Hypothalamus (tissue), 51 donors: Measurements from ENCODE around the gene RFX3.

Experiments used
- DNase-seq, 51 donors: peaks; one replicate each; lab custom pipeline; 2025; lab: John Stamatoyannopoulos, UW

Gene RFX3

DNA sequence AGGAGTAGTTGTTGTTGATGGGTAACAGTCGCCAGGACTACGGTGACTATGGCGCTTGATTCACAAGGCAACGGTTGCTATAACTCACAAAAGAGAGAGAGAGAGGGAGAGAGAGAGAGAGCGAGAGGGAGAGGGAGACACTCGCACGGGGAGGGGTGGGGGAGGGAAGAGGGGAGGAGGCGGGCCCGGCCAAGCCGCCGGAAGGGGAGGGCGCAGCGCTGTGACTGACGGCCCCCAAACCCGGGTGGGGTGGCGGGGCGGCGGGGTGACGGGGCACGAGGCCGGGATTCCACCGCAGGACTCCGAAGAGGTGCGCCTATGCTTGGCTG is at the start of gene RFX3:
Gene RFX3, minus strand, starts transcription at position 166 of the 329 bp plus-strand sequence. CDS start 130,413 bp downstream, outside the sequence.
- peak in 50 of 51 donors; percentile 57 to 95 (median 86) for DNase-seq

DNA sequence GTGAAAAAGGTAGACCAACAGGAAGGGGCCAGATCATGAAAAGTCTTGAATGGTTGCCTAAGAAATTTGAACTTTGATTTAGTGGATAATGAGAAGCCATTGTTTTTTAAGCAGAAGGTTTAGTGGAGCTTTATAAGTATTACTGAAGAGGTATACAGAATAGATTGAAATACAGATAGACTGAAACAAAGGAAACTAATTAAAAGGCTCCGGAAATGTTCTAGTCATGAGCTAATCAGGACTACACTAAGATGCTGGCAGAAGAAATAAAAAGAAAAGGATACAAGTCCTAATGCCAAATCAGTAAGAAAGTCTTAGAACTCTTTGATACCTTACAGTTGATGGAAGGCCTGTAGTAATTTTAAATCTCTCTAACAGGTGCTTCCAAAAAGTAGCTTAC is 45.7 kb upstream of the RFX3 start:
- DNase-seq: no peak

DNA sequence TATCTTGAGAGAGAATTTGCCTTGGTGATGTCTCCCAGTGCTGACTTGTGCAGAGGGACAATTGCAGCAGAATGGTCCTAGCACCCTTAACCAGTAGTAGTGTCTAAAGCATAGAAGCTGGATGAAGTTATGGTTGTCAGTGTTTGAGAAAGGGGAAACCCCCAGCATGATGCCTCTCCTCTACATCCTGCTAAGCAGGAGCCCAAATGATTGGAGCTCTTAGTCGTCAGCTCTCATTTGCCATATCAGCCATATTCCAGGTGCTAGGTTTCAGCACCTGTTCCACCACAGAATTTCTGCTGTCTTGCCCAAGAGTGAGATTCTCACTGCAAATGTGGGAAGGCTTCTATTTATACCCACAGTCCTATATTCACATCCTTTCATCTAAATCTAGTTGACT is 43.7 kb upstream of the RFX3 start:
- no peak for DNase-seq

DNA sequence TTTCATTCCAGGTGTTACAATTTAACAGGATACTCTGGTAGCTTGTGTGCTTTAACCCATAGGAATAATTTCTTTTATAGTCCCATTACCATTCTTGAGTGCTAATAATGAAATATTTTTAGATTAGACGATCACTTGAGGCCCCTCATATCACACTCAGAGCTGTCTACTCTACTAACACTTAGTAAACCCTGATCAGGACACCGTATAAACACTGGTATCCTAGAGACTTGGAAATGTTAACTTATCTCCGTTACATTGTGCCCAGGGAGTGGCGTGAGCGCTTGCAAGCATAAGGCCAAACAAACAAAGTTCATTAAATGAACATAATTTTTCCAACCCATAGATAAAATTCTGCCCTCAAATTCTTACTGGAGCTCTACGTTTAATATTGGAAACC is 42.2 kb upstream of the RFX3 start:
- DNase-seq: no peak

DNA sequence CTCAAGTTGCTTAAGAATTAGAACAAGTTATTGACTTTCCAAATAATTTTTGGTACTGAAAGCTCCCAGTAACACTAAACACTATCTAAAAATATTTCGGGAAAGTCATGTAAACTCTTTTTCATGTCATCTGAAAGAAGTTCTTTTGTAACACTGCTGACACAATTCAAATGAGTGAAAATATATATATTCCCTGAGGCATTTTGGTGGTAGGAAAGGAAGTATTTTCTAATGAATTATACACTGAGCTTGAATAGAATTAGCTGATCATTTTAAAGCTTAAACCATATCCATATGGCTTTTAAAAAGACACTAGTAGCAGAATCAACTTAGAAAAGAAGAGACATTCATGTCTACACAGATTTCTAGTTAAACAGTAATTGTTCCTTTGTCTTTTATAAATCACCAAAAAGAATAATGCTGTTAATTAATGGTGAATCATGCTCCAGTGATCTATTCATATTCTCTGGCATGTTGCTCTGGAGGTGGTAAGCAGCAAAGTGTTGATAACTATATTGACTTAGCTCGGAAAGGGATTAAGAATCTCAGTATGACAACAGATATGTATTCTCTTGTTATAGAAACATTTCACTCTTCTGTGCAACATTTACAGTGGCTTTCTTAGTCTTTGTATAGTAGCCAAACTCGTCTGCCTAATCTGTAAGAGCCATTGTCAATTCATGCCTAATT is 27.4 kb upstream of the RFX3 start:
- DNase-seq: no peak

DNA sequence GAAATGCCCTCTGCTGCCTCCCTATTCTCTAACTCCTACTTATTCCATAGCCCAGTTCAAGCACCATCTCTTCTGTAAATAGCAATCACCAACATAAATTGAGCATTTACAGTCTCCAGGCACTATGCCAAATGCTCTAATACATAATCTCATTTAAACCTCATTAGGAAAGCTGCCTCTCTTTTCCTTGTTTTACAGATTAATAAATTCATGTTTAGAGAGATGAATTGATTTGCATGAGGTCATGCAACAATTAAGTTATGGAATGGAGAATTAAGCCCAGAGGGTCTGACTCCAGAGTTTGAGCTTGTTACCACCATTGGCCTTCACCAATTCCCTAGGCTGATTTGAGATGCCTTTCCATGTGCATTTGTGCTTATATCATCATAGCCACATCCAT is 23.4 kb upstream of the RFX3 start:
- no peak for DNase-seq

DNA sequence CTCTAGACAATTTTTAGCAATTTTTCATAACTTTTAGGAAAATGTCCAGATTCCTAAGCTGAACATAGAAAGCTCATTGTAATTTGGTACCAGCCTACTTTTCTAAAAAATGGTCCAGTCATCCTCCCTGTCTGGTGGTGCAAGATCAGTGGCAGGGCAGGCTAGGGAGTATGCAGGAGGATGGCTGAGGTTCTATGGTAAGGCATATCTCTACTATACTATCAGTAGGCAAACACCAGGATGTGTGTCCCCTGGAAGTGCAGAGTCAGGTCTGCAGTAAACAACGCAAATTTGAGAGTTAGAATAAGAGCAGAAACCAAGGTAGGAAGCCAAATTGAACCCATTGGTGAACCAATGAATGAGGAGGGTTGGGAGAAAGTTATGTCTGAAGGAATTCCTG is 22.8 kb upstream of the RFX3 start:
- DNase-seq: no peak

DNA sequence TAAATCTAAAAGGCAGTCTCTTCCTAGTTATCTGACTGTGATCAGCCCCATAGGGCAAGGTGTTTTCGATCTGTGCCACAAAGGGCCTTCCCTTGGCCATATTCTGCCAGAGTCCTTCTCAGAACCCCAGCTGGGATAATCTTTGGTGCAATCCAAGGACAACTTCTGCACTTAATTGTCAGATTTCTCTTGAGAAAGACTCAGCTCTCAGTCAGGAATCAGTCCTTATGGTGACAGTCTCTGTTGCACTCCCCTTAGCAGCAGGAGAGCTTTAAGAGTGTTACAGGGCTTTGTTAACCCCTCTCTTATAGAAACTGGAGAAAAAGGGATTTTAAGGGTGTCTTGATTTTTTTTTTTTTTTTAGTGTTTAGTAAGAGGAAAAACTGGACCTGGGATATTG is 15.4 kb upstream of the RFX3 start:
- no peak for DNase-seq

DNA sequence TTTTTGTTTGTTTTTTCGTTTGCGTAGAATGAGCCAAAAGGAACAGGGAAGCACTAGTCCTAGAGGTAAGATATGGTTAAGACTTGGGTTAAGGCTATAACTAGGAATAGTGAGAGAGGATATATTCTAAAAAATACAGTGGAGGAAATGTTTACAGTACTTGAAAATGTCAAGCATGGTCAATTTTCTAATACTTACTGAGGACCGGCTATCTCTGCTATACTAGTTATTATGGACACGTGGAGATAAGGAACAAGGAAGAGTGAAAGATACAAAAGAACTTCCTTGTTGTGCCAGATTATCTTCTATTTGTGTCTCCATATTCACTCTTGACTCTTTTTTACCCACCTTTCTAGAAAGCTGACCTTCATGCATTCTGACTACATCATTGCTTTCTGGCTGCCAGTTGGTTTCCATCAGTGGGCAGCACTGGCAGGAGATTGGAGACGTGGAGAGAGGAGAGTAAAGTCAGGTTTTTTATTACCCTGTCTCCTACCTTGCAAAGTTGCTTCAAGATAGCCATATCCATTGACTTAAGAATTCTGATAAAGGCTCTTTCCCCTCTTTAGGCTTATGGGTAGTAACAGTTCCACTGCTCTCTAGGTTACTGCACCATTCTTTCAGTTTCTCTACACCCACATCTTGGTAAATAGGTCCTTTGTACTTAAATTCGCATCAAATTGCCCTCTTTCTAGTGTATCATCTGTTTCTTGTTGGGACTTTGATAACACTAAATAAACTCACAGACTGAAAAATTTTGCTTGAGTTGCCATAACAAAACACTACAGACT is 9.0 kb upstream of the RFX3 start:
- DNase-seq: no peak

DNA sequence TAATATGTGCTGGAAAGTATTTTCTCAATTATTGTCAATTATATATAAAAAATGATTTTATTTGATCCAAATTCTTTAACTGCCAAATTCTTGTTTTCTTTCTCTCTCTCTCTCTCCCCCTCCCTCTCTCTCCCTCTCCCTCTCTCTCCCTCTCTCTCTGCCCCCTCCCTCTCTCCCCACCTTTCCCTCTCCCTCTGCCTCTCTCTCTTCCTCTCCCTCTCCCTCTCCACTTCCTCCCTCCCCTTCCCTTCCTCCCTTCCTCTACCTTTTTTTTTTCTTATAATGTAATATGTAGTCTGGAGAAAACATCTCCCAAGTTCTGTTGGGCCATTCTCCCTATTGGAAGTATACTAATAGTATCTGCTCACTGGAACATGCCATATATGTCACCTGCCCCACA is 6.4 kb upstream of the RFX3 start:
- no peak for DNase-seq

DNA sequence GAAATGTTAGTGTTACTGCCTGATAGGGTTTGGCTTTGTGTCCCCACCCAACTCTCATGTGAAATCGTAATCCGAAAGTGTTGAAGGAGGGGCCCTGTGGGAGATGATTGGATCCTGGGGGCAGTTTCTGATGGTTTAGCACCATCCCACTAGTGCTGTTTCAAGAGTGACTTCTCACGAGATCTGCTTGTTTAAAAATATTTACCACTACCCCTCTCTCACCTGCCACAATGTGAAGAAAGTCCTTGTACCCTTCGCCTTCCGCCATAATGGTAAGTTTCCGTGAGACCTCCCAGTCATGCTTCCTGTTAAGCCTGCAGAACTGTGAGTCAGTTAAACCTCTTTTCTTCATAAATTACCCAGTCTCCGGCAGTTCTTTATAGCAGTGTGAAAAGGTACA is 2.6 kb upstream of the RFX3 start:
- DNase-seq: no peak

DNA sequence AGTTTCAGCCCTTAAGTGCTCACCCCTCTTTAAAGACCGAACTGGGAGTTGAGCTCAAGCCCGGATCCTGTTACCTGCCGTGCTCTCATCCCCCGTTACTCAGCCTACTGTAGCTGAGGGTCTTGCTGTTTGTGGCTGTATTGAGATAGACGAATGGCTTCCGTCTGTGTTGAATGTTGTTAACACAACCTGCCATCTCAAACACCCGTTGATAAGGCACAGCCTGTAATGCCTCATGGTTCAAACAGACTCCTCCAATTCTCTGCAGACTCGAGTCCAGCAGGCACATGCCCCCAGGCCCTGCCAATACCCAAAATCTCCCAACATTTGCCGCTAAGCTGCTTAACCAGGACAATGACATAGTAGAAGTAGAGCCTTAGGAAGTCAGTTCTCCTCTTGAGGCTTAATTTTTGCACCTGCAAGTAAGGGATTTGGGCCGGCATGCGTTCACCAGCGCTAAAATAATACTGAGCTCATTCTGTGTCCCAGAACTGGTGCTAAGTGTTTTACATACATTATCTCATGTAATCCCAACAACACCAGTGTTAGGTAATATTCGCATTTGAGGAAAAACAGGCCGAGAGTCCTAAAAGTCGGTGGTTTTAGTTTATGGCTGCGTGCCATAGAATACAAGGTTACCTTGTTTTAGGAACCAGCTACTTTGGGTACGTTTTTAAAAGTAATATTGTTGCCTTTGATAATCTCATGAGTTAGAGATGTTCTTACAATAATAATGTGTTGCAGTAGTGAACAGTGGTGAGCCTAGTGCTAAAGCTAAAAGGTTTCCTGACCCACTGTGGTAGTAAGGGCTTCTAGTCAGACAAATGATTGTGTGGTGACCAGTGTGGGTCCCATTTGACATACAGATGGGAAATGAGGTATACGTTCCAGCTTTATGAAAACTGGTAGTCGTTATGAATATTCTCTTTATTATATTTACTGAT is 1.5 kb upstream of the RFX3 start:
- DNase-seq: peak in 17 of 51 donors; percentile 1 to 79 (median 42)

DNA sequence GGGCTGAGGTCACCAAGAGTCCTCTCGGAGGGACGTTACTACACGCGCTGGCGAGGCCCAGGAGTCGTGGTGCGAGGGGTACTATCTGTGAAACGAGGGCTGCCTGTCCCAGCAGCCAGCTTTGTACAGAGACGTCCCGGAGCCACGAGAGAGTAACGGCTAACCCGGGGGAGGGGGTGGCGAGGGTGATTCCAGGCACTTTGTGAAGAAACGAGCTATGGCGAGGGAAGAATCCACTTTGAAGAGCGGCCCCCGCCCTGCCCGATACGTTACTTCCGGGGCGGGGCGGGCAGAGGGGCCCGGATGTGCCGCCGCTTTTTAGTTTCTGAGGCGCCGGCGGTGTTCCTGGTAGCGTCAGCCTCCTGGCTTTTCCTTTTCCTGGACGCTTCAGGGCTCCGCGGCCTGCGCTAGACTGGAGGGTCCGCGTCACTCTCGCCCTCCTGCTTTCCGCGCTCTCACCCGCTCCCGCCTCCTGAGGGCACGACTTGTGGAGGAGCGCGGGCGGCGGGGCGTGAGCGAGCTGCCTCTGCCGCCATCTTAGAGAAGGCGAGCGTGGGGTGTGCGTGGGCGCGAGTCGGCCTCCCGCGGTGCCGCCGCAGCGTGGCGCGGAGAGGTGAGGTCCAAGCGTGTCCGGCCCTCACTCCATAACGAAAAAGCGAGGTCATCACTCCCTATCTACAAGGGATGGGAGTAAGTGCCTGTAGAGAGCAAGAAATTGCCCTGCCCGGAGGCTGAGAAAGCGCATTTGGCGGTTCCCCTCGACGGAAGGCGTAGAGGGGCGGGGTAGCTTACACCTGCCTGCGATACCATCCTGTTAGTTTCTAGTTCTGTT is 580 bp upstream of the RFX3 start:
- peak; percentile 38 to 95 (median 84) for DNase-seq

DNA sequence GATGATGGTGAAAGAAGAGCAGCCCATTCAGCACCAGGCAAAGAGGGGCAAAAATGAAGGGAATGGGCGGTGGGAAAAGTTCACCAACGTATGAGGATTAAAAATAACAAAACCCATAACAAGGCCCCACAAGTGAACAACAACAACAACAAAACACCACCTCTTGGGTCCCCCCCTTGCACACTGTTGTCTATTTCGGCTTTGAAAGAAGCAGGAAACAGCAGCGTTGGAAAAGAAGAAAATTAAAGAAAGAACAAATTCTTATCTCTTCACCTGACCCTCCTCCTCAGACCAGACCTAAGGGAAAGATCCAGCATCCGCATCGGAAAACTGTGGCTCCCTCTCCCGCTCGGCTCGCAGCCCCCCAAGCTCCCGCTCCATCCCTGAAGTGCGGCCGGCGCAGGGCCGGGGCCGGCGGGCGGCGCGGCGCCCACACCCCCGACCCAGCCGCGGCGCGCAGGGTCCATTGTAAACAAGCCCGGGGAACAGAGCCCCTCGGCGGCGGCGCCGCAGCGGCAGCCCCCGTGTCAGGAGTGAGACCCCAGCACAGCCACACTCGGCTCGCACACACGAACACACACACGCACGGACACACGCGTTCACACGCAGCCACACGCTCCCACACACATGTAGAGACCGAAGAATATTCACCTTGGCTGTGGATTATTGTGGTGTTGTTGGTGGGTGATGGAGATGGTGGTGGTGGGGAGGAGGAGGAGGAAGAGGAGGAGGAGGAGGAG is 535 bp downstream of the RFX3 start:
- peak in 21 of 51 donors; percentile 33 to 76 (median 52) for DNase-seq

DNA sequence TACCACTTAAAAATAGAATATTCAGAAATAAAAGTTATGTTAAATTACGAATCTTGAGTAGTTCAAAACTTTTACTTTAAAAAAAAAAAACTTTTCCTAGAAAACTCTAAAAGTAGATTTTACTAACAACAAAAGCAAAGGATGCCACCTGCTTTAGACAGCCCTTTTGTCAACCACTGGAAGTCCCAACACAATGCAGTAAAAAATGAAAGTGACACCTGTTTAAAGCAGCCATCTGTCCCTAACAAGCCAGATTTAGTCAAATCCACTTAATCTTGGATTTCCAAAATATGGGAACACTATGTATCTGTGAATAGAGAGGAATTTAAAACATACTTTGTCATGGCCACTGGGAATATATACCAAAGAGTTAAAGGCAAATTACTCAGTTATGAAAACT is 3.8 kb downstream of the RFX3 start:
- DNase-seq: no peak

DNA sequence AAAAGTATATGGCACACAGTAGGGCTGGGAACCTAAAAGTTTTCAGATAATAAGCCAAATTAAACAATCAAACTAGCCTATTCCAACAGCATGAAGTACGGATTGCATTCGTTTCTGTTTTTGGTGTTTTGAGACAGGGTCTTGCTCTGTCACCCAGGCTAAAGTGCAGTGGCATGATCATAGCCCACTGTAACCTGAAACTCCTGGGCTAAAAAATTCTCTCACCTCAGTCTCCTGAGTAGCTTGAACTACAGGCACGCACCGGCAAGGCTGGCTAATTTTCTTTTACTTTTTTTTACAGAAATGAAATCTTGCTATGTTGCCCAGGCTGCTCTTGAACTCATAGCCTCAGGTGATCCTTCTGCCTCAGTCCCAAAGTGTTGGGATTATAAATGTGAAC is 5.2 kb downstream of the RFX3 start:
- no peak for DNase-seq

DNA sequence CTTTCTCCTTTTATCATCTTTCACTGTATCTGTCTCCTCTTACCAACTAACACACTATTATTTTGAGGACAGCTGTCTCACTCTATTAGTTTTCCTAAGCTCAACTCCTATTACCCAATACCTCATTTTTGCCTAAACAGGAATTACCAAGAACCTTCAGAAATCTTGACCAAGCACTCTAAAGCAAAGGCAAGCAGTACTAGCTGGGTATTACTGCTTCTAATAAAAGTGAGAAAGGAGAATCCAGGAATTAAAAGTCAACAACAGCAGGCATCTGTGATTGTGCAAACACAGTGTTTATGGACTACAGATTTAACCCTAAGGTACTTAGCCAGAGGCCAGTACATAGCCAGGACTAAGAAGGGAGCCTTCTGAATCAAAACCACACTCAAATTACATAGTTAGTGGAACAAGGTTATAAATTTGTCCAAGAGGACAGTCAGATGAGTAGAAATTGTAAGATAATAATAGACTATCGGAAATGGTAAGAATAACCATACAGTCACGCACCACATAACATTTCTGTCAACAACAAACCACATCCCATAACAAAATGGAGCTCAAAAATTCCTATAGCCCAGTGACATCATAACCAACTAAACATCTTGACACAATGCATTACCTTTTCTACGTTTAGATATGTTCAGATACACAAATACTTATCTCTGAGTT is 8.3 kb downstream of the RFX3 start:
- no peak for DNase-seq

DNA sequence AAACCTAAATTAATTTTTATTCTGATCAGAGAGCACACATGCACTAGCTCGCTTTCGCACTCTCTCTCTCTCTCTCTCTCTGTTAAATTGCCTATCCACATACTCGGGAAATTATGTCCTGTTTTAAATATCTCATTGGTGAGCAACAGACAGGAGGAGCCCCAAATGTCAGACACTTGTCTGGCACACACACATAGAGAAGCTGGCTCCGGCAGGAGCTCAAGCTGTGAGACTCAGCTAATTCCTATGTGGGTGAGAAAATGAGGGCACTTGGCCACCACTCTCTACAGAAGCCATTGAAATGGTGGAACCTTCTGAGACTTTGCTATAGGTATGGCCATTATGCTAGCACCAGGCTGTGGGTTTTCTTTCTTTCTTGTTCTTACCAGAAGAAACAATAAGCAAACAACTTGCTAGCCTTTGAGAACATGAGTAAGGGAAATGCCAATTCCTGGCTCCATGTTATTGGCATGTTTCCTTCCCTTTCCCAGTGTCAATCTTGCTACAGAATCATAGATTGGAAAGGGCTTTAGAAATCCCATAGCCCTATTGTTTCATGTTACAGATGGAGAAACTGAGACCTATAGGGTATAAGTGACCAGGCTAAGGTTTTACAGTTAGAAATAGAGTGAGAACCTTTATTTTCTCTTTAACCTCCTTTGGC is 9.0 kb downstream of the RFX3 start:
- DNase-seq: peak in 1 of 51 donors; percentile 3

DNA sequence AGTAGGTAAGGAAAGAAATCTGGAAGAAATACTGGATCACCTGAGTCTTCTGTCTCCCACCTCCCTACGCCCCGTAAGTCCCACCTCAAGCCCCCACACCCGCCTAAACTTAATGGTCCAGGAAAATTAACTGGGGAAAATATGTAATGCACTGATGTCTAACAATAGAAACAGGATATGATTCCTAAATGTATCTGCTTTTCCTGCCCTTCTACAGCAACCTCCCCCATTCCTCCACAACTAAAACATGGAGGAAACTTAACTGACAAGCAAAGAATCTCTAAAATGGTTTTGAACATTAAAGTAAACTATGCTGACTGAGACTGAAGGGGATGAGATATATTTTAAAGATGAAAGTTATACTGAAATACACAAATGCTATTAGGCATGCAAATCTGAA is 10.4 kb downstream of the RFX3 start:
- DNase-seq: no peak
